Progenitor cell of endocrine pancreas (in vitro differentiated cells): Measurements from ENCODE around the gene KCNH1. TPM values are rescaled to one million over a fixed set of nuclear protein-coding genes. Genes with fewer than 3 reads are reported as not detected.
"Not testable (repeated sequence)": the region's sequence is repeated elsewhere in the genome, so short reads cannot be mapped to it uniquely, and the experiment has no call there.

ENCODE experiments used
- DNase-seq: peaks from one replicate; pipeline ENCODE4 v3.0.0; 2021; ENCODE audit warnings: low spot score; ENCODE audit not compliant: unreplicated experiment
- H3K27ac Mint-ChIP-seq: 2 replicates; pipeline ENCODE4 v1.8.0; 2021; ENCODE audit warnings: mild to moderate bottlenecking, moderate library complexity, mixed read lengths
- H3K27me3 Mint-ChIP-seq: 2 replicates; pipeline ENCODE4 v1.8.0; 2021; ENCODE audit warnings: mixed read lengths
- H3K36me3 Mint-ChIP-seq: 2 replicates; pipeline ENCODE4 v1.8.0; 2022; ENCODE audit warnings: mixed read lengths; ENCODE audit not compliant: insufficient read depth
- H3K4me1 Mint-ChIP-seq: 2 replicates; pipeline ENCODE4 v1.8.0; 2021; ENCODE audit warnings: low read depth, mixed read lengths
- H3K4me3 Mint-ChIP-seq: 2 replicates; pipeline ENCODE4 v1.8.0; 2021; ENCODE audit warnings: low read depth, mild to moderate bottlenecking, moderate library complexity, mixed read lengths
- H3K9me3 Mint-ChIP-seq: 2 replicates; pipeline ENCODE4 v1.8.0; 2021; ENCODE audit warnings: low read depth, mixed read lengths
- total RNA-seq: library from RNA; stranded (reverse); gene quantifications from 2 replicates; pipeline ENCODE4 v1.2.1, GENCODE V29; 2021
- TF ChIP-seq, protein P1 (sequence below): fragments of 200-600 bp; sonication (generic); IDR thresholded peaks from one replicate; pipeline ENCODE4 v1.5.0; 2021; ENCODE audit warnings: antibody characterized with exemption, mild to moderate bottlenecking; ENCODE audit not compliant: unreplicated experiment

KCNH1 gene
- total RNA-seq, 1 donor from 2014 or later = 0.38 TPM

GRCh38 chr1:211088156-211088555 is 45.8 kb downstream of the KCNH1 start:
- Mint-ChIP-seq H3K27ac (no peak overlapping the region), H3K4me3 (no peak overlapping the region), H3K4me1 (peaks cover 1% of the 10 kb centered on the region), H3K9me3 (no peaks in the 10 kb centered on the region), H3K36me3 (no peaks in the 10 kb centered on the region), H3K27me3 (no peaks in the 10 kb centered on the region)
- DNase-seq = no peak
- TF ChIP-seq, protein P1, sequence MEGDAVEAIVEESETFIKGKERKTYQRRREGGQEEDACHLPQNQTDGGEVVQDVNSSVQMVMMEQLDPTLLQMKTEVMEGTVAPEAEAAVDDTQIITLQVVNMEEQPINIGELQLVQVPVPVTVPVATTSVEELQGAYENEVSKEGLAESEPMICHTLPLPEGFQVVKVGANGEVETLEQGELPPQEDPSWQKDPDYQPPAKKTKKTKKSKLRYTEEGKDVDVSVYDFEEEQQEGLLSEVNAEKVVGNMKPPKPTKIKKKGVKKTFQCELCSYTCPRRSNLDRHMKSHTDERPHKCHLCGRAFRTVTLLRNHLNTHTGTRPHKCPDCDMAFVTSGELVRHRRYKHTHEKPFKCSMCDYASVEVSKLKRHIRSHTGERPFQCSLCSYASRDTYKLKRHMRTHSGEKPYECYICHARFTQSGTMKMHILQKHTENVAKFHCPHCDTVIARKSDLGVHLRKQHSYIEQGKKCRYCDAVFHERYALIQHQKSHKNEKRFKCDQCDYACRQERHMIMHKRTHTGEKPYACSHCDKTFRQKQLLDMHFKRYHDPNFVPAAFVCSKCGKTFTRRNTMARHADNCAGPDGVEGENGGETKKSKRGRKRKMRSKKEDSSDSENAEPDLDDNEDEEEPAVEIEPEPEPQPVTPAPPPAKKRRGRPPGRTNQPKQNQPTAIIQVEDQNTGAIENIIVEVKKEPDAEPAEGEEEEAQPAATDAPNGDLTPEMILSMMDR = no peak

DNA sequence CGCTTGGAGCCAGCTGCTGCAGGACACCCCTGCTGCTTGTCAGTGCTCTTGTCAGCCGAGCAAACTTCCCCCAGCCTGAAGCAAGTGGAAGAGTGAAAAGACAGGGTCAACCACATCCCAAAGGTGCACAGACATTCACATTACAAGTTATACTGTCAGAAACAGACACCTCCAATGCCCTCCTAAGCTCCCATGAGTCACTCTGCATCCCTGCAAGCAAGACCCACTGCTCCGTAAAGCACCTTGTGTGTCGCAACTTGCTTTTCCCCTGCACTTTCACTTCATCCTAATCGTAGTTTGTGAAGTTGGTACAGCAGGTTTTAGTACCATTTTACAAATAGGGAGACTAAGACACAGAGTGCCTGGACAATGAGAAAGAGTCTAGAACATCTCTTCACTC is 51.1 kb downstream of the KCNH1 start:
- TF ChIP-seq, protein P1 = no peak
- peaks cover 5% of the 10 kb centered on the region for H3K9me3 Mint-ChIP-seq
- no peaks in the 10 kb centered on the region for H3K4me1 Mint-ChIP-seq
- DNase-seq = no peak
- no peaks in the 10 kb centered on the region for H3K27me3 Mint-ChIP-seq
- no peak overlapping the region for H3K4me3 Mint-ChIP-seq
- no peak overlapping the region for H3K27ac Mint-ChIP-seq
- peaks cover 2% of the 10 kb centered on the region for H3K36me3 Mint-ChIP-seq

DNA sequence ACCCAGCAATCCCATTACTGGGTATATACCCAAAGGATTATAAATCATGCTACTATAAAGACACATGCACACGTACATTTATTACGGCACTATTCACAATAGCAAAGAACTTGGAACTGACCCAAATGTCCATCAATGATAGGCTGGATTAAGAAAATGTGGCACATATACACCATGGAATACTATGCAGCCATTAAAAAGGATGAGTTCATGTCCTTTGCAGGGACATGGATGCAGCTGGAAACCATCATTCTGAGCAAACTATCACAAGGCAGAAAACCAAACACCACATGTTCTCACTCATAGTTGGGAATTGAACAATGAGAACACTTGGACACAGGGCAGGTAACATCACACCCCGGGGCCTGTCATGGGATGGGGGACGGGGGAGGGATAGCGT is 52.5 kb downstream of the KCNH1 start:
- DNase-seq, H3K4me3 Mint-ChIP-seq, H3K9me3 Mint-ChIP-seq, H3K4me1 Mint-ChIP-seq, H3K27ac Mint-ChIP-seq, H3K27me3 Mint-ChIP-seq, H3K36me3 Mint-ChIP-seq: not testable (repeated sequence)

DNA sequence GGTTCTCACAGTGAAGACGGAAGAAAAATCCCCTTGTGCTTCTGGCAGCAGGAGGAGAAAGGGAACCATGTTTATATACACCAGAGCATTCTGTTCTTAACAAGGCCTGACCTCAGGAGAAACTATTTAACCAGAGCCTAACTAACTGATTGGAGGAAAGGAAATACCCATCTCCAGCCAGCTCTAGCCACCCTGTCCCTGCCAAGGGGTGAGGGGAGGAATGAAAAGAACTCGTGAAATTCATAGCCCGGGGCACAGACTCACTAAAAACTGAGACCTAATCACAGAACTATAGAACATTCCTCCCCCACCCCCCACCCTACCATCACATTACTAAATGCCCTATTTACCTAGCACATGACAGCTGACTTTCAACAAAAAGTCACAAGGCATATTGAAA is 65.0 kb downstream of the KCNH1 start:
- no peaks in the 10 kb centered on the region for H3K27me3 Mint-ChIP-seq
- H3K9me3 Mint-ChIP-seq = peaks cover 3% of the 10 kb centered on the region
- DNase-seq = no peak
- peaks cover 6% of the 10 kb centered on the region for H3K4me1 Mint-ChIP-seq
- TF ChIP-seq, protein P1 = no peak
- no peak overlapping the region for H3K27ac Mint-ChIP-seq
- H3K4me3 Mint-ChIP-seq = no peak overlapping the region
- no peaks in the 10 kb centered on the region for H3K36me3 Mint-ChIP-seq

GRCh38 chr1:211066781-211067384 is 67.1 kb downstream of the KCNH1 start:
- Mint-ChIP-seq H3K4me3 (no peak overlapping the region), H3K4me1 (no peaks in the 10 kb centered on the region), H3K9me3 (peaks cover 11% of the 10 kb centered on the region), H3K36me3 (no peaks in the 10 kb centered on the region), H3K27me3 (peaks cover 4% of the 10 kb centered on the region), H3K27ac (no peak overlapping the region)
- DNase-seq = no peak
- TF ChIP-seq, protein P1 = no peak

DNA sequence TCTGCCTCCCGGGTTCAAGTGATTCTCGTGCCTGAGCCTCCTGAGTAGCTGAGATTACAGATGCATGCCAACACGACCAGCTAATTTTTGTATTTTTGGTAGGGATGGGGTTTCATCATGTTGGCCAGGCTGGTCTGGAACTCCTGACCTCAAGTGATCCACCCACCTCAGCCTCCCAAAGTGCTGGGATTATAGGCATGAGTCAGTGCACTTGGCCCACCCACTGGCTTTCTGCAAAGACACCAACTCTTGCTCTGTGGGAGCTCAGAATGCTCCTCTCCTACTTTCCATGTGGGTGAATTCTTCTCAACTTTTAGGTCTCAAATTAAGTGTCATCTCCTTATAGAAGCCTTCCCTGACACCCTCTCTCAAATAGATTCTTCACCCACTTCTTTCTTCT is 92.1 kb downstream of the KCNH1 start:
- H3K4me3 Mint-ChIP-seq, H3K4me1 Mint-ChIP-seq, H3K27me3 Mint-ChIP-seq: not testable (repeated sequence)

More for the DNA sequence above, 92.1 kb downstream of the KCNH1 start:
- H3K36me3 Mint-ChIP-seq, DNase-seq, H3K9me3 Mint-ChIP-seq, H3K27ac Mint-ChIP-seq: not testable (repeated sequence)
